GM03348 (cell line): ENCODE measurements around the gene STX19.
"Not testable (repeated sequence)": the region's sequence is repeated elsewhere in the genome, so short reads cannot be mapped to it uniquely, and the experiment has no call there.

ENCODE experiments used
- DNase-seq: peaks from one replicate; pipeline ENCODE4 v3.0.0; 2012; ENCODE audit warnings: low spot score

Gene STX19

GRCh38 chr3:93973131-93974126, 55.0 kb downstream of the STX19 start, which contains the start of gene PROS1:
Gene PROS1, minus strand, starts transcription at chr3:93973896. Its CDS starts 147 bp downstream, at chr3:93973749.
- peak; percentile 85 for DNase-seq

- no peak for DNase-seq
Measured at GRCh38 chr3:93969997-93970396, 58.4 kb downstream of the STX19 start.

GRCh38 chr3:93969443-93969842, 59.0 kb downstream of the STX19 start:
- peak; percentile 19 for DNase-seq

- DNase-seq: not testable (repeated sequence)
Measured at GRCh38 chr3:93965106-93965505, 63.3 kb downstream of the STX19 start.
